Lung (tissue), 12 donors: ENCODE results near the gene GREB1L. TPM values are rescaled to one million over a fixed set of nuclear protein-coding genes. Genes with fewer than 3 reads are reported as not detected.
"Not testable (repeated sequence)": the region's sequence is repeated elsewhere in the genome, so short reads cannot be mapped to it uniquely, and the experiment has no call there.

Experiments
- ATAC-seq: fragments of 200-7000 bp; cut with Tn5 transposase; one replicate; pipeline ENCODE4 v1.9.1; 2020; ENCODE audit warnings: moderate number of reproducible peaks; ENCODE audit not compliant: insufficient read depth, low FRiP score
- DNase-seq, 3 donors: peaks; one replicate each; pipeline ENCODE4 v3.0.0-alpha.2; 2013 to 2017
- H3K27ac ChIP-seq, 2 donors: one replicate each; pipeline ENCODE4 v1.5.1; 2013; ENCODE audit warnings: mild to moderate bottlenecking in 2 of 2, moderate library complexity in 2 of 2, control low read depth in 1 of 2, inconsistent platforms in 1 of 2, low read depth in 1 of 2, low read length in 1 of 2
- H3K27me3 ChIP-seq, 3 donors: one replicate each; pipeline ENCODE4 v1.5.1; 2013; ENCODE audit warnings: low read length in 2 of 3; ENCODE audit not compliant: control insufficient read depth in 3 of 3, insufficient read depth in 3 of 3
- H3K36me3 ChIP-seq, 4 donors: one replicate each; pipeline ENCODE4 v1.5.1; 2013; ENCODE audit warnings: low read length in 4 of 4, mild to moderate bottlenecking in 1 of 4, moderate library complexity in 1 of 4; ENCODE audit not compliant: control insufficient read depth in 4 of 4, insufficient read depth in 4 of 4
- H3K4me1 ChIP-seq, 5 donors: one replicate each; pipeline ENCODE4 v1.5.1; 2013; ENCODE audit warnings: low read length in 5 of 5, mild to moderate bottlenecking in 2 of 5, moderate library complexity in 1 of 5; ENCODE audit not compliant: control insufficient read depth in 5 of 5, insufficient read depth in 5 of 5
- H3K4me3 ChIP-seq: one replicate; pipeline ENCODE4 v1.5.1; 2013; ENCODE audit warnings: mild to moderate bottlenecking, control low read depth, moderate library complexity
- H3K9ac ChIP-seq, 2 donors: one replicate each; pipeline ENCODE4 v1.5.1; 2013; ENCODE audit warnings: low read length in 2 of 2, control low read depth in 1 of 2; ENCODE audit not compliant: insufficient read depth in 1 of 2
- H3K9me3 ChIP-seq, 4 donors: one replicate each; pipeline ENCODE4 v1.5.1; 2013; ENCODE audit warnings: low read length in 3 of 4, mild to moderate bottlenecking in 1 of 4, moderate library complexity in 1 of 4; ENCODE audit not compliant: control insufficient read depth in 4 of 4, insufficient read depth in 3 of 4
- WGBS, 2 donors: extraction: QIAGEN DNeasy Blood & Tissue Kit; methylation state at CpG; one replicate each; pipeline ENCODE4 v1.1.7; 2013; 5-methylcytosine and 5-hydroxymethylcytosine counted together
- polyA plus RNA-seq, 2 donors: library from polyadenylated mRNA; stranded (reverse); fragments of 200-250 nt; gene quantifications; one replicate each; pipeline ENCODE4 v1.2.1, GENCODE V29; 2013
- total RNA-seq, 2 donors: library from RNA; depleted of rRNA in 1 of 2; stranded (reverse); fragments of >200 nt in 1 of 2; gene quantifications; one replicate each; pipeline ENCODE4 v1.2.1, GENCODE V29; 2014 to 2021
- TF ChIP-seq, protein P1 (sequence below): IDR thresholded peaks from 2 replicates; pipeline ENCODE4 v1.5.1; 2012; ENCODE audit warnings: mild to moderate bottlenecking; ENCODE audit errors: control extremely low read depth, extremely low read depth
- donor health status: control.
- donor health status: control.
- donor health status: Bipolar disorder and iron deficiency.
- donor health status: healthy.
- donor health status: DM: yes; HTN: yes; CAD: no.

Gene GREB1L
- total and polyA plus RNA-seq, 4 donors: 0.08 to 1.2 (median 0.41) TPM

GRCh38 chr18:21277578-21277977 is 35.5 kb downstream of the GREB1L start:
- Histone ChIP-seq H3K27me3 (no peaks in the 10 kb centered on the region), H3K36me3 (no peaks in the 10 kb centered on the region), H3K4me3 (no peak overlapping the region), H3K4me1 (no peaks in the 10 kb centered on the region), H3K27ac (no peak overlapping the region), H3K9ac (no peak overlapping the region), H3K9me3 (peaks cover 0 to 3% (median under 1%) of the 10 kb centered on the region in 4 donors)
- 93 to 95% methylated on average over 4 of the region's 4 CpGs for WGBS, 2 donors
- TF ChIP-seq, protein P1, sequence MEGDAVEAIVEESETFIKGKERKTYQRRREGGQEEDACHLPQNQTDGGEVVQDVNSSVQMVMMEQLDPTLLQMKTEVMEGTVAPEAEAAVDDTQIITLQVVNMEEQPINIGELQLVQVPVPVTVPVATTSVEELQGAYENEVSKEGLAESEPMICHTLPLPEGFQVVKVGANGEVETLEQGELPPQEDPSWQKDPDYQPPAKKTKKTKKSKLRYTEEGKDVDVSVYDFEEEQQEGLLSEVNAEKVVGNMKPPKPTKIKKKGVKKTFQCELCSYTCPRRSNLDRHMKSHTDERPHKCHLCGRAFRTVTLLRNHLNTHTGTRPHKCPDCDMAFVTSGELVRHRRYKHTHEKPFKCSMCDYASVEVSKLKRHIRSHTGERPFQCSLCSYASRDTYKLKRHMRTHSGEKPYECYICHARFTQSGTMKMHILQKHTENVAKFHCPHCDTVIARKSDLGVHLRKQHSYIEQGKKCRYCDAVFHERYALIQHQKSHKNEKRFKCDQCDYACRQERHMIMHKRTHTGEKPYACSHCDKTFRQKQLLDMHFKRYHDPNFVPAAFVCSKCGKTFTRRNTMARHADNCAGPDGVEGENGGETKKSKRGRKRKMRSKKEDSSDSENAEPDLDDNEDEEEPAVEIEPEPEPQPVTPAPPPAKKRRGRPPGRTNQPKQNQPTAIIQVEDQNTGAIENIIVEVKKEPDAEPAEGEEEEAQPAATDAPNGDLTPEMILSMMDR: no peak
- ATAC-seq (no peak), DNase-seq (no peak)

GRCh38 chr18:21278218-21278617 is 36.2 kb downstream of the GREB1L start:
- not testable (repeated sequence) for H3K4me3 ChIP-seq, DNase-seq, H3K36me3 ChIP-seq, H3K27me3 ChIP-seq, H3K9me3 ChIP-seq, ATAC-seq, H3K27ac ChIP-seq, H3K9ac ChIP-seq, H3K4me1 ChIP-seq
- 91 to 97% methylated on average over 6 of the region's 6 CpGs for WGBS, 2 donors

DNA sequence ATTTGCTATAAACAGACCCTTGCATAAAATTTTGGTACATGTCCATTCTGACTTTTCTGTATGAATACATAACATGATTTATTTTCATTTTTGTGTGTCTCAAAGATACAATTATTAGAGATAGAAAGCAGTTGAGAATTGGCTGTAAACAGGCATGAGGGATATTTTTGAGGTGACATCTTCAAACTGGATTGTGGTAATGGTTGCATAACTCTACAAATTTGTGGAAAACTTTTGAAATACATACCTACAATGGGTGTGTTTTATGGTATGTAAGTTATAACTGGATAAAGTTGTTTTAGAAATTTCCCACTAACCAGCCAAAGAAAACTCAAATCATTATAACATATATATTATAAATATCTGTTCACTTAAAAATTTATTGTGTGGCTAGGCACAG is 39.6 kb downstream of the GREB1L start:
- TF ChIP-seq, protein P1: no peak
- Histone ChIP-seq H3K9ac (no peak overlapping the region), H3K9me3 (peaks cover 0 to 2% (median 0%) of the 10 kb centered on the region in 4 donors), H3K4me1 (no peaks in the 10 kb centered on the region), H3K27ac (no peak overlapping the region), H3K4me3 (no peak overlapping the region), H3K27me3 (peaks cover 0 to 5% (median 0%) of the 10 kb centered on the region in 3 donors), H3K36me3 (no peaks in the 10 kb centered on the region)
- DNase-seq: no peak
- ATAC-seq: no peak

GRCh38 chr18:21284540-21284939 is 42.5 kb downstream of the GREB1L start:
- H3K9ac ChIP-seq: no peak overlapping the region
- no peak for ATAC-seq
- H3K4me3 ChIP-seq: no peak overlapping the region
- DNase-seq: no peak
- no peaks in the 10 kb centered on the region for H3K4me1 ChIP-seq
- TF ChIP-seq, protein P1: no peak
- no peak overlapping the region for H3K27ac ChIP-seq
- H3K27me3 ChIP-seq: peaks cover 0 to 5% (median 0%) of the 10 kb centered on the region in 3 donors
- H3K36me3 ChIP-seq: no peaks in the 10 kb centered on the region
- 86 to 89% methylated on average over 3 of the region's 3 CpGs for WGBS, 2 donors
- H3K9me3 ChIP-seq: no peaks in the 10 kb centered on the region
